Measurements from ENCODE around the gene PHF20. TPM values are rescaled to one million over a fixed set of nuclear protein-coding genes. Genes with fewer than 3 reads are reported as not detected.

The PHF20 gene
- total RNA-seq, 3 donors from 2014 or later, result 48.5 to 60.0 (median 59.7) TPM

GRCh38 chr20:35806075-35806474, 34.3 kb downstream of the PHF20 start:
- Histone ChIP-seq H3K27ac (no peak overlapping the region), H3K4me1 (no peaks in the 10 kb centered on the region), H3K27me3 (no peaks in the 10 kb centered on the region), H3K36me3 (no peaks in the 10 kb centered on the region), H3K4me3 (no peak overlapping the region), H3K9me3 (no peaks in the 10 kb centered on the region)
- TF ChIP-seq POLR2A (IDR thresholded peaks at IDR 0.05), result no peak
- TF ChIP-seq CTCF (IDR thresholded peaks at IDR 0.05), result no peak
- no peak for TF ChIP-seq POLR2AphosphoS5 (IDR thresholded peaks at IDR 0.05)
- DNase-seq (ENCODE audit: low spot score in 2 of 2), result no peak
- intact Hi-C loops (cut with DNase I; ENCODE audit: low total_unique reads), result no loop called here

GRCh38 chr20:35807877-35808276, 36.1 kb downstream of the PHF20 start:
- no peak overlapping the region for H3K4me3 ChIP-seq
- TF ChIP-seq CTCF (IDR thresholded peaks at IDR 0.05) (no peak), POLR2A (IDR thresholded peaks at IDR 0.05) (no peak), POLR2AphosphoS5 (IDR thresholded peaks at IDR 0.05) (no peak)
- no peaks in the 10 kb centered on the region for H3K9me3 ChIP-seq
- no peak for DNase-seq (ENCODE audit: low spot score in 2 of 2)
- intact Hi-C loops (cut with DNase I; ENCODE audit: low total_unique reads), result no loop called here
- no peaks in the 10 kb centered on the region for H3K27me3 ChIP-seq
- H3K36me3 ChIP-seq, result no peaks in the 10 kb centered on the region
- no peaks in the 10 kb centered on the region for H3K4me1 ChIP-seq
- H3K27ac ChIP-seq, result no peak overlapping the region

- peaks cover 0 to 3% of the 10 kb centered on the region in 2 donors for H3K4me1 ChIP-seq
- no peak overlapping the region for H3K27ac ChIP-seq
- H3K4me3 ChIP-seq, result no peak overlapping the region
- H3K9me3 ChIP-seq, result no peaks in the 10 kb centered on the region
- DNase-seq (ENCODE audit: low spot score in 2 of 2), result no peak
- H3K27me3 ChIP-seq, result no peaks in the 10 kb centered on the region
- no peak for TF ChIP-seq POLR2A (IDR thresholded peaks at IDR 0.05)
- no peak for TF ChIP-seq POLR2AphosphoS5 (IDR thresholded peaks at IDR 0.05)
- TF ChIP-seq CTCF (IDR thresholded peaks at IDR 0.05), result no peak
- H3K36me3 ChIP-seq, result no peaks in the 10 kb centered on the region
- intact Hi-C loops (cut with DNase I; ENCODE audit: low total_unique reads), result no loop called here
These were observed 48.9 kb downstream of the PHF20 start for GRCh38 chr20:35820715-35821114.

- no peak for DNase-seq (ENCODE audit: low spot score in 2 of 2)
- Histone ChIP-seq H3K27me3 (no peaks in the 10 kb centered on the region), H3K27ac (no peak overlapping the region), H3K4me1 (peaks cover 0 to 3% of the 10 kb centered on the region in 2 donors), H3K36me3 (no peaks in the 10 kb centered on the region), H3K9me3 (no peaks in the 10 kb centered on the region), H3K4me3 (no peak overlapping the region)
- TF ChIP-seq POLR2AphosphoS5 (IDR thresholded peaks at IDR 0.05) (no peak), CTCF (IDR thresholded peaks at IDR 0.05) (no peak), POLR2A (IDR thresholded peaks at IDR 0.05) (no peak)
- intact Hi-C loops (cut with DNase I; ENCODE audit: low total_unique reads), result no loop called here
These were observed 50.0 kb downstream of the PHF20 start for GRCh38 chr20:35821807-35822242.

GRCh38 chr20:35823147-35823546, 51.3 kb downstream of the PHF20 start:
- H3K27ac ChIP-seq, result no peak overlapping the region
- H3K4me1 ChIP-seq, result peaks cover 0 to 3% of the 10 kb centered on the region in 2 donors
- TF ChIP-seq POLR2AphosphoS5 (IDR thresholded peaks at IDR 0.05) (no peak), CTCF (IDR thresholded peaks at IDR 0.05) (no peak), POLR2A (IDR thresholded peaks at IDR 0.05) (no peak)
- no peaks in the 10 kb centered on the region for H3K27me3 ChIP-seq
- H3K4me3 ChIP-seq, result no peak overlapping the region
- intact Hi-C loops (cut with DNase I; ENCODE audit: low total_unique reads), result no loop called here
- H3K36me3 ChIP-seq, result no peaks in the 10 kb centered on the region
- no peaks in the 10 kb centered on the region for H3K9me3 ChIP-seq
- no peak for DNase-seq (ENCODE audit: low spot score in 2 of 2)

All from breast epithelium (tissue), 4 donors.